Fibroblast of pulmonary artery (primary cell): Measurements from ENCODE around the gene FOXP1.

Experiments
- DNase-seq: peaks from one replicate; pipeline ENCODE4 v3.0.0-alpha.2; 2010; ENCODE audit warnings: low read depth
- H3K4me3 ChIP-seq: replicated peaks from 2 replicates; pipeline ENCODE4 v1.5.1; 2011; ENCODE audit warnings: low read depth, mild to moderate bottlenecking, control low read depth, low read length, moderate library complexity
- TF ChIP-seq, protein P1 (sequence below): IDR thresholded peaks from 2 replicates; pipeline ENCODE4 v1.5.1; 2011; ENCODE audit warnings: mild to moderate bottlenecking, control low read depth, low read length, inconsistent platforms; ENCODE audit errors: missing control alignments

The FOXP1 gene

GRCh38 chr3:71153713-71154112, 429.8 kb downstream of the FOXP1 start:
- TF ChIP-seq, protein P1, sequence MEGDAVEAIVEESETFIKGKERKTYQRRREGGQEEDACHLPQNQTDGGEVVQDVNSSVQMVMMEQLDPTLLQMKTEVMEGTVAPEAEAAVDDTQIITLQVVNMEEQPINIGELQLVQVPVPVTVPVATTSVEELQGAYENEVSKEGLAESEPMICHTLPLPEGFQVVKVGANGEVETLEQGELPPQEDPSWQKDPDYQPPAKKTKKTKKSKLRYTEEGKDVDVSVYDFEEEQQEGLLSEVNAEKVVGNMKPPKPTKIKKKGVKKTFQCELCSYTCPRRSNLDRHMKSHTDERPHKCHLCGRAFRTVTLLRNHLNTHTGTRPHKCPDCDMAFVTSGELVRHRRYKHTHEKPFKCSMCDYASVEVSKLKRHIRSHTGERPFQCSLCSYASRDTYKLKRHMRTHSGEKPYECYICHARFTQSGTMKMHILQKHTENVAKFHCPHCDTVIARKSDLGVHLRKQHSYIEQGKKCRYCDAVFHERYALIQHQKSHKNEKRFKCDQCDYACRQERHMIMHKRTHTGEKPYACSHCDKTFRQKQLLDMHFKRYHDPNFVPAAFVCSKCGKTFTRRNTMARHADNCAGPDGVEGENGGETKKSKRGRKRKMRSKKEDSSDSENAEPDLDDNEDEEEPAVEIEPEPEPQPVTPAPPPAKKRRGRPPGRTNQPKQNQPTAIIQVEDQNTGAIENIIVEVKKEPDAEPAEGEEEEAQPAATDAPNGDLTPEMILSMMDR, result no peak
- no peak for DNase-seq
- no peak overlapping the region for H3K4me3 ChIP-seq

GRCh38 chr3:71152892-71153265, 430.6 kb downstream of the FOXP1 start:
- DNase-seq, result no peak
- TF ChIP-seq, protein P1, result no peak

GRCh38 chr3:71152039-71152891, 431.3 kb downstream of the FOXP1 start:
- H3K4me3 ChIP-seq, result no peak overlapping the region
- TF ChIP-seq, protein P1, result no peak
- no peak for DNase-seq

More at GRCh38 chr3:71152892-71153265, 430.6 kb downstream of the FOXP1 start:
- no peak overlapping the region for H3K4me3 ChIP-seq

DNA sequence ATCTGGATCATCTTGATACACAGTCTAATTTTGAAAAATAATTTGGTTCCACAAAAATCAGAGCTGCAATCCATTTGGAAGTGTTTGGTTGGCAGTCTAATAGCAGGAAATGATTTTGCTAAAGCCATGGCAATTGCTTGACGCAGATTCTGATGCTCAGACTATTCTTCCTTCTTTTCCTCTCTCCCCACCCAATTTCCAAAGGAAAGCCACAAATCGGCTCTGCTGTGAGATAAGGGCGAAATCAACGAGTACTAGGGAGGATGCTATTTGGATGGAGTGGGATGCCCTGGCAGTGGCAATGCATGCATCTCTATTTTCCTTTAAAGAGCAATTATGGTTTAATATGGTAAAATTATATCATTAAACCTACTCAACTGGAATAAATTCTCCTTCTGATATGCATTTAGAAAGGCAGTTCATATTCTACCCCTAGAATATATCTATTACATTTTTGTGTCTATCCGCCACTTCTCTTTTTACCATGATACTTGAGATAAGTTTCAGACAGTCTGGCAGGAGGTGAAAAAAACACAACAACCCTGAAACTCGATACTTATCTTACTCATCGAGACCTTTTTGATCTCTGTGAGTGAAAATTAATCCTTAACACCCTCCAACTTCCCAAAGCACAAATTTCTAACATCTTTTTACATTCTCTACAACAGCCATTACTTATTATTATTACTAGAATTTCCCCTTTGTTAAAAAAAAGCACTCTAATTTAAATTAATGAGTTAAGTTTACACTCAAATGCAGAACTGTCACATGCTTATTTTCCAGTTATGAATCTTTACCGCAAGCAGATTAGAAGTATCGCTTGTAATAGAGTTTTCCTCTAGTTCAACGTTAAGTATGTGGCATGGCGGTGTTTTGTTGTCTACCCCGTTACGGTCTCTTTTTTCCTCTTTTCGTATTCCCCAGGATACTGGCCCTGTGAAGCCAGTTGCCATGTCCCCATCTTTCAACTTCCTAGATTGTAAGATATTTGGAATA, 433.3 kb downstream of the FOXP1 start:
- TF ChIP-seq, protein P1, result no peak
- no peak overlapping the region for H3K4me3 ChIP-seq

DNA sequence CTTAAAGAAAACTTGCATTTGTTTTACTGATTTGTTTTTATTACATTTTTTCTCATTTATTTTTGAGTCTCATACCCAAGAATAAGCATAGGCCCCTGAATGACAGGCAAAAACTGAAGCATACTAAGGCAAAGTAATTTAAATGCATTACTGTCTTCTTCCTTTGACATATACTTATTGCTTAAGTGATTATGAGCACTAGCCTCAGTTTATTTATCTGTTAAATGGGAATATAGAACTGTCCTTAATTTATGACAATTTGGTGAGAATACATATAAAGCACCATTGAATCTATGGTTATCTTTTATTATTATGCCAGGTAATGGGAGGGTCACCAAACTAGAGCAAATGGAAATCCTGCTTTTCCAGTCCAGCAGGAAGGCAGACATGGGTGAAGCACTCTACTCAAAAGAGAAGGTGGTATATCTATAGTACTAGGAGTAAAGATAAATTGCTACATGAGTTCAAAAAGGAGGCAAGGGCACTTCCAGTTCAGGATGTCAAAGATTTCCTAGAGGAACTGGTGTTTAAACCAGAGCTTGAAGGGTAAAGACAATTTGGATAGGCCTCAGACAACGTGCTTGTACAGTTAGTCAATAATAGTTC, 435.0 kb downstream of the FOXP1 start:
- no peak overlapping the region for H3K4me3 ChIP-seq
- no peak for DNase-seq
- TF ChIP-seq, protein P1, result no peak

More for the DNA sequence above, 433.3 kb downstream of the FOXP1 start:
- DNase-seq, result no peak

DNA sequence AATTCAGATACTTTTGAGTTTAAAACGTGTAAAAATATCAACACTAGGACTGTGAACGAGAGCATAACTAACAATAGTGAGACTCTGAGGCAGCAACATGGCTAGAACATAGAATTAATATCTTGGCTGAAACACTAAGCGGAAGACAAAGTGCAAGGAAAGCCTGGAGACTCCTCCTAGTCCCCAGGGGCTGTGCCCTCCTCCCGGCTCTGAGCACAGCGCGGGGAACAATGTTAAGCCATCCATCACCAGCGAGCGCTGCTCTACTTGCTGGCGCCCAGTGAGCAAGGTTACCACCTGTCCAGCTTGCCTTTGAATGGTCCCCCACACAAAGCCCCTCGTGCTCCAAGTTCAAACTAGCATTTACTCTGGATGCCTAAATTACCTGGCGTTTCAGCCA, 436.9 kb downstream of the FOXP1 start:
- TF ChIP-seq, protein P1, result no peak
- no peak overlapping the region for H3K4me3 ChIP-seq
- DNase-seq, result no peak
